ENCODE measurements around the gene HPF1. TPM values are rescaled to one million over a fixed set of nuclear protein-coding genes. Genes with fewer than 3 reads are reported as not detected.
A peak's percentile ranks its signal among the peaks of the same experiment; 100 is the strongest.
"Not testable (repeated sequence)": the region's sequence is repeated elsewhere in the genome, so short reads cannot be mapped to it uniquely, and the experiment has no call there.

The HPF1 gene
- total RNA-seq, 3 donors from 2014 or later, result 20.0 to 28.1 (median 27.5) TPM

DNA sequence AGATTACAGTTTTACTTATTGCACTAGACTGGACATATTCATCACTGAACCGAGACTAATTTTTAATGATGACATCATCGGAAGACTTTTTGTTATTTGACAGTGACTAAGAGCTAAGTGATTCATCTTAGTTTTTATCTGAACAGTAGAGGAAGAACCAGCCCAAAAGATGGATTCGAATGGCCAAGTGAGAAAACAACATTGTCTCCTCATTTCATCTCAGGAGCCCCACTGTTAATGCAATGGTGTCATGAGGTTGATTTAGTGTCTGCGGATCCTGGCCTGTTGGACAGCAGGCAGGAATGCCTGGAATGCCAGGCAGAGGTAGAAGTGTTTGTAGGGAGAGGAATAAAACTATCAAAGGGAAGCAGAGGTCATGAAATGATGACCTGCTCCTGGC is 37.8 kb upstream of the HPF1 start:
- Histone ChIP-seq H3K36me3 (no peaks in the 10 kb centered on the region), H3K4me1 (no peaks in the 10 kb centered on the region), H3K9me3 (no peaks in the 10 kb centered on the region), H3K27me3 (no peaks in the 10 kb centered on the region), H3K27ac (no peak overlapping the region), H3K4me3 (no peak overlapping the region)
- intact Hi-C loops (cut with DNase I; ENCODE audit: low total_unique reads), result no loop called here
- no peak for TF ChIP-seq POLR2AphosphoS5 (IDR thresholded peaks at IDR 0.05)
- TF ChIP-seq, protein P1, sequence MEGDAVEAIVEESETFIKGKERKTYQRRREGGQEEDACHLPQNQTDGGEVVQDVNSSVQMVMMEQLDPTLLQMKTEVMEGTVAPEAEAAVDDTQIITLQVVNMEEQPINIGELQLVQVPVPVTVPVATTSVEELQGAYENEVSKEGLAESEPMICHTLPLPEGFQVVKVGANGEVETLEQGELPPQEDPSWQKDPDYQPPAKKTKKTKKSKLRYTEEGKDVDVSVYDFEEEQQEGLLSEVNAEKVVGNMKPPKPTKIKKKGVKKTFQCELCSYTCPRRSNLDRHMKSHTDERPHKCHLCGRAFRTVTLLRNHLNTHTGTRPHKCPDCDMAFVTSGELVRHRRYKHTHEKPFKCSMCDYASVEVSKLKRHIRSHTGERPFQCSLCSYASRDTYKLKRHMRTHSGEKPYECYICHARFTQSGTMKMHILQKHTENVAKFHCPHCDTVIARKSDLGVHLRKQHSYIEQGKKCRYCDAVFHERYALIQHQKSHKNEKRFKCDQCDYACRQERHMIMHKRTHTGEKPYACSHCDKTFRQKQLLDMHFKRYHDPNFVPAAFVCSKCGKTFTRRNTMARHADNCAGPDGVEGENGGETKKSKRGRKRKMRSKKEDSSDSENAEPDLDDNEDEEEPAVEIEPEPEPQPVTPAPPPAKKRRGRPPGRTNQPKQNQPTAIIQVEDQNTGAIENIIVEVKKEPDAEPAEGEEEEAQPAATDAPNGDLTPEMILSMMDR (IDR thresholded peaks at IDR 0.05), result no peak
- no peak for TF ChIP-seq POLR2A (IDR thresholded peaks at IDR 0.05)
- DNase-seq (ENCODE audit: low spot score in 2 of 2), result no peak

DNA sequence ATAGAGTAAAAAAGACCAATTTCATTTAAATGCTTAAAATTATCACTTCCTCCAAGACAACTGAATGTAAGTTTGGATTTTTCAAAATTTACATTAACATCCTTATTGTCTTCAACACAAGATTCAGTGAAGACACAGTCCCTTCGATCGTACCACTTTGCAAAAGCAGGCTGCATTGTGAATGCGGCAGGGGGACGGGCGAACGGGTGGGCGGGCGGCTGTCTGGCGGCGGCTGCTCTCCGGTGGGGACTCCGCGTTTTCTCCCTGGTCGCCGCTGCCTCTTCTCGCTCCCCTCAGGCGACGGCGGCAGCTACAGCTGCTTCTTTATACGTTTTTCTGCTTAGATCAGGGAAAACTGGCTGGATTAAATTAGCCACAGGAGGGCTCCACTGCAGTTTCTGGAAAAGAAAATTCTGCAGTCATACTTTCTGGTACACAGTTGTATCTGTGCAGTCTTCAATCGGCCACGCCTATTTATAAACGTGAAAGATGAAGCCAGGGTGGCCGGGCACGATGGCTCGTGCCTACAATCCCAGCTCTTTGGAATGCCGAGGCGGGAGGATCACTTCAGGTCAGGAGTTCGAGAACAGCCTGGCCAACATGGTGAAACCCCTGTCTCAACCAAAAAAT is 33.9 kb upstream of the HPF1 start:
- Histone ChIP-seq H3K36me3 (no peaks in the 10 kb centered on the region), H3K27me3 (peaks cover 0 to 22% of the 10 kb centered on the region in 2 donors), H3K4me3 (peak overlapping the region; percentile 16 to 62 (median 32)), H3K27ac (no peak overlapping the region), H3K9me3 (no peaks in the 10 kb centered on the region), H3K4me1 (no peaks in the 10 kb centered on the region)
- TF ChIP-seq, protein P1 (IDR thresholded peaks at IDR 0.05), result peak in 1 of 3 donors; percentile 21
- no peak for TF ChIP-seq POLR2A (IDR thresholded peaks at IDR 0.05)
- intact Hi-C loops (cut with DNase I; ENCODE audit: low total_unique reads), result no loop called here
- no peak for DNase-seq (ENCODE audit: low spot score in 2 of 2)

DNA sequence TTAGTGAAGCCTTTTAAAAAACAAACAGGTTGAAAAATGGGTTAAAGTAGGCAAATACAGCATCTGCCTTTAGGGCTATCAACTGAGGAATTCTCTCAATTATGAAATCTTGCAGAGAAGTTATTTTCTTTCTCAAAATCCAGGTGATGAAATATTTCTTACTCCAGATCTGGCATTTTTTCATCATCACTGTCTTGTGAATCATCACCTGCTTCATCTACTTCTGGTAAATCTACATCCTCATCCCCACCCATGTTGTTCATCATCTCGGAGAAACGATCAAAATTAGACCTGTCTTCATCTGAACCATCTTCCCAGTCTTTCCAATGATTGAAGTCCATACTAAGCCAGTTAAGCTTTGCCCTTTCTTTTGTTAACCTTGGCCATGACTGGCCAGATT is 33.3 kb upstream of the HPF1 start:
- no peak for TF ChIP-seq POLR2A (IDR thresholded peaks at IDR 0.05)
- TF ChIP-seq POLR2AphosphoS5 (IDR thresholded peaks at IDR 0.05), result no peak
- TF ChIP-seq, protein P1 (IDR thresholded peaks at IDR 0.05), result no peak
- peaks cover 0 to 28% of the 10 kb centered on the region in 2 donors for H3K27me3 ChIP-seq
- no peak for DNase-seq (ENCODE audit: low spot score in 2 of 2)
- intact Hi-C loops (cut with DNase I; ENCODE audit: low total_unique reads), result no loop called here
- no peaks in the 10 kb centered on the region for H3K36me3 ChIP-seq
- H3K27ac ChIP-seq, result no peak overlapping the region
- no peak overlapping the region for H3K4me3 ChIP-seq
- no peaks in the 10 kb centered on the region for H3K4me1 ChIP-seq
- H3K9me3 ChIP-seq, result no peaks in the 10 kb centered on the region

DNA sequence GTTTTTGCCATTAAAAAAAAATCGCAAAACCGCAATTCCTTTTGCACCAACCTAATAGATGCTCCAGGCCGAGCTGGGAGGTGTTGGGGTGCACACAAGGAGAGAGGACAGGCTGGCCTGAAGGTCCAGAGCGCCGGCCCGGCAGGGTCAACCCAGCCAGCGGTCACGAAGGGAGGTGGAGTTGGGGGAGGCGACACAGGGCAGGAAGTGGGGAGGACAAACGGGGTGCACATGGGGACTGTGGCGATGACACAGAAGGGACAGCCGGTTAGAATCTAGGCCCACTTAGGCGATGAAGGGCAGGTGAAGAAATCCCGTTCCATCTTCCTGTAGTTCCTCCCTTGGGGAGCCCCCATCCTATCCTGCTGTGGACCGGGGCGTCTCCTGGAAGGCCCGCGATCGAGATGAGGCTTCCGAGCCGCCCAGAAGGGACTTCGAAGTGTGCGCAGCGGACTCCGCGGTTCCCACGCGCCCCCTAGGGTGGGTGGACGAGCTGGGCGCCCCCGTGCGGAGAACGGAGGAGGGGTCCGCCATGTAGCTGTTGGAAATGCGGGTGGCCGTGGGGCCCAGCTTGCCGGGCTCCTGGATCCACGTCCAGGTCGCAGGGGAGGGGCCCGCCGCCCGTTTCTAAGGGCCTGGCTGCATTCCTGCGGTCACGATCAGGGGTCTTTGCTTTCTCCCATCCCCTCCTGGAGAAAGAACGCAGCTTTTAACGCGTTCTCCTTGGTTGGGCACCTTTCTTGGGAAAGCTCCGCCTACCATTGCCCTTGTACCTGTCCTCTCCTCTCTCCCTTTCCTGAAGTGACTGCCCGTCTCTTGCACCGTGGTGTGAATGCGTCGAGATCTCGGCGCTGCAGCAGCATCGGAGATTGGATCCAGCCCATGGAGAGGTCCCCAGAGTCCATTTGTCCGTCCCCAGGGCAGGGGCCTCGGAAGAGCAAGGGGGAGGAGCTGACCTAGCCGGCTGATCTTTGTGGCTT is 17.0 kb upstream of the HPF1 start:
- no peaks in the 10 kb centered on the region for H3K9me3 ChIP-seq
- DNase-seq (ENCODE audit: low spot score in 2 of 2), result no peak
- H3K4me1 ChIP-seq, result no peaks in the 10 kb centered on the region
- intact Hi-C loops (cut with DNase I; ENCODE audit: low total_unique reads), result no loop called here
- H3K27ac ChIP-seq, result no peak overlapping the region
- TF ChIP-seq, protein P1 (IDR thresholded peaks at IDR 0.05), result no peak
- TF ChIP-seq POLR2A (IDR thresholded peaks at IDR 0.05), result no peak
- peak overlapping the region in 2 of 3 donors; percentile 6 to 46 for H3K4me3 ChIP-seq
- H3K27me3 ChIP-seq, result peaks cover 0 to 18% of the 10 kb centered on the region in 2 donors
- H3K36me3 ChIP-seq, result no peaks in the 10 kb centered on the region

DNA sequence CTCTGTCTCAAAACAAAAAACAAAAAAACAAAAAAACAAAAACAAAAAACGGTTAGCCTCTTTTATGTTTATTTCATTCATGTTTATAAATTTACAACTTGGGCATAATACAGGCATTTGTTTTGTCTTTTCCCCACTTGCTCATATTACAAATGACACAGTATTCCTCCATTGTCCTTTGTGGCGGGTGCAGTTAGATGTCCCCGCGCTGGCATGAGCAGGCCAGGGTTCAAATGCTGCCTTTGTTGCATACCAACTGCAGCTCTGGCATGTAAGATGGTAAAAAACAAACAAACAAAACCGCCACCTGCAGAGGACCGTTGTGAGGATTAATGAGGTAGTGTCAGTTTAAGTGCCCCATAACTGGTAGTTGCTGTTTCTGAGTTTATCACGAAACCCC is 16.1 kb upstream of the HPF1 start:
- TF ChIP-seq POLR2A (IDR thresholded peaks at IDR 0.05) (no peak), POLR2AphosphoS5 (IDR thresholded peaks at IDR 0.05) (no peak)
- TF ChIP-seq, protein P1 (IDR thresholded peaks at IDR 0.05), result no peak
- no peak for DNase-seq (ENCODE audit: low spot score in 2 of 2)
- intact Hi-C loops (cut with DNase I; ENCODE audit: low total_unique reads), result no loop called here
- H3K27ac ChIP-seq, result no peak overlapping the region
- H3K9me3 ChIP-seq, result no peaks in the 10 kb centered on the region
- no peaks in the 10 kb centered on the region for H3K4me1 ChIP-seq
- H3K4me3 ChIP-seq, result no peak overlapping the region
- H3K27me3 ChIP-seq, result peaks cover 0 to 18% of the 10 kb centered on the region in 2 donors
- H3K36me3 ChIP-seq, result no peaks in the 10 kb centered on the region

DNA sequence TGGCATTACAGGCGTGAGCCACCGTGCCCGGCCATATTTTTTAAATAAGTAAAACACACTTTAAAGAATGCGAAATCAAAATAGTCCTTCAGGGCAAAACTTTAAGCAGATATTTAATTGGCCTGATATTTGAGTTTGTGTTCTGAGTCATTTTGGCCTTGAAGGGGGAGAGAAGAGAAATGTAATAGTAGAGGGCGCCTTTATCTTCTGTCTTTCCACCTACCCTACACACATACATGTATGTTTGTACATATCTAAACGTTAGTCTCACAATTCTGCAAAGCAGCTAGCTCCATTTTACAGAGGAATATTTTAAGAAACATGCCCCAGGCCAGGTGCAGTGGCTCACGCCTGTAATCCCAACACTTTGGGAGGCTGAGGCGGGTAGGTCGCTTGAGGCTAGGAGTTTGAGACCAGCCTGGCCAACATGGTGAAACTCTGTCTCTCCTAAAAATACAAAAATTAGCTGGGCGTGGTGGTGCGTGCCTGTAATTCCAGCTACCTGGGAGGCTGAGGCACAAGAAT is 13.9 kb upstream of the HPF1 start:
- peaks cover 0 to 16% of the 10 kb centered on the region in 2 donors for H3K27me3 ChIP-seq
- intact Hi-C loops (cut with DNase I; ENCODE audit: low total_unique reads); H3K4me1 ChIP-seq; H3K9me3 ChIP-seq; H3K36me3 ChIP-seq; H3K4me3 ChIP-seq; DNase-seq (ENCODE audit: low spot score in 2 of 2): not testable (repeated sequence)
- peak overlapping the region; percentile 14 to 18 for H3K27ac ChIP-seq

Data from breast epithelium (tissue), 4 donors.